GM12878 (cell line): ENCODE measurements around the gene CTNNB1. TPM values are rescaled to one million over a fixed set of nuclear protein-coding genes. Genes with fewer than 3 reads are reported as not detected.

Experiments
- ATAC-seq: fragments of 200-7000 bp; cut with Tn5 transposase; 3 replicates; pipeline ENCODE4 v1.9.1; 2020; ENCODE audit warnings: mild to moderate bottlenecking, moderate library complexity
- BruUV-seq: library from RNA; stranded (reverse); fragments of 400-500 nt; replicated peaks from 2 replicates; lab custom pipeline; 2021; lab: Mats Ljungman, UMichigan
- CTCF ChIA-PET: fragments of 300-600 bp; sonication (Branson Sonifier 250); formaldehyde crosslinking; extraction: SDS; loops from one replicate; lab custom pipeline; 2021; ENCODE audit warnings: inconsistent platforms; lab: Yijun Ruan, JAX
- POLR2A ChIA-PET: fragments of 350-600 bp; formaldehyde crosslinking; extraction: SDS; loops from one replicate; lab custom pipeline; 2021; ENCODE audit warnings: inconsistent platforms; lab: Charles Lee
- RAD21 ChIA-PET: fragments of 300-600 bp; sonication (Branson Sonifier 250); formaldehyde crosslinking; loops from one replicate; lab custom pipeline; 2023; ENCODE audit warnings: antibody characterized with exemption; ENCODE audit not compliant: unreplicated experiment; lab: Charles Lee
- SMC1A ChIA-PET: fragments of 300-600 bp; sonication (Branson Sonifier 250); formaldehyde crosslinking; loops from one replicate; lab custom pipeline; 2023; ENCODE audit not compliant: unreplicated experiment, uncharacterized antibody; lab: Charles Lee
- DNase-seq: peaks from one replicate; pipeline ENCODE4 v3.0.0-alpha.2; 2011; ENCODE audit warnings: low read depth, low spot score
- FAIRE-seq: peaks from 3 replicates; lab custom pipeline; 2011; peaks lifted over from hg19 to GRCh38; lab: Jason Lieb, UNC
- H2AFZ ChIP-seq: 2 replicates; pipeline ENCODE4 v1.6.0; 2011; ENCODE audit warnings: low read depth, low read length, control low read depth; ENCODE audit not compliant: control insufficient read depth
- H3K27ac ChIP-seq: 2 replicates; pipeline ENCODE4 v1.5.1; 2011; ENCODE audit warnings: control low read depth; ENCODE audit not compliant: control insufficient read depth, insufficient read depth
- H3K27me3 ChIP-seq, 2 experiments: replicated peaks in 1 of 2; 2 replicates each; pipeline versions ENCODE4 v1.6.0 to v1.6.1; 2011; ENCODE audit warnings: low read length in 1 of 2; ENCODE audit not compliant: control insufficient read depth in 2 of 2, insufficient read depth in 2 of 2
- H3K36me3 ChIP-seq, 2 experiments: 2 replicates each; pipeline ENCODE4 v1.5.1; 2011; ENCODE audit warnings: low read length in 1 of 2; ENCODE audit not compliant: control insufficient read depth in 2 of 2, insufficient read depth in 2 of 2
- H3K4me1 ChIP-seq: 2 replicates; pipeline ENCODE4 v1.6.1; 2011; ENCODE audit warnings: mild to moderate bottlenecking, low read length, moderate library complexity, mixed read lengths; ENCODE audit not compliant: control insufficient read depth, insufficient read depth
- H3K4me2 ChIP-seq: 2 replicates; pipeline ENCODE4 v1.6.0; 2011; ENCODE audit warnings: control low read depth; ENCODE audit not compliant: control insufficient read depth, insufficient read depth
- H3K4me3 ChIP-seq: fragments of 200-600 bp; sonication (generic); 2 replicates; pipeline ENCODE4 v1.5.1; 2016
- H3K79me2 ChIP-seq: 2 replicates; pipeline ENCODE4 v1.6.0; 2011; ENCODE audit warnings: low read length; ENCODE audit not compliant: control insufficient read depth, insufficient read depth
- H3K9ac ChIP-seq: 2 replicates; pipeline ENCODE4 v1.8.0; 2011; ENCODE audit warnings: low read length, control low read depth, mixed read lengths; ENCODE audit not compliant: control insufficient read depth, insufficient read depth
- H3K9me3 ChIP-seq: replicated peaks from 3 replicates; pipeline ENCODE4 v1.5.1; 2011; ENCODE audit warnings: mild to moderate bottlenecking, low read length; ENCODE audit not compliant: control insufficient read depth, insufficient read depth
- H4K20me1 ChIP-seq: 2 replicates; pipeline ENCODE4 v1.6.0; 2011; ENCODE audit not compliant: control insufficient read depth, insufficient read depth
- CBFB ChIP-seq: IDR thresholded peaks from 2 replicates; pipeline ENCODE4 v1.6.1; 2016; ENCODE audit warnings: antibody characterized with exemption, low read depth
- HSF1 ChIP-seq: fragments of 150-350 bp; IDR thresholded peaks from 2 replicates; pipeline ENCODE4 v1.6.1; 2014; ENCODE audit warnings: mild to moderate bottlenecking, low read depth, low read length
- NR2C1 ChIP-seq: fragments of 450-650 bp; IDR thresholded peaks from 2 replicates; pipeline ENCODE4 v1.6.1; 2017; ENCODE audit warnings: antibody characterized with exemption, mild to moderate bottlenecking, moderate library complexity
- ZNF592 ChIP-seq: fragments of 450-650 bp; IDR thresholded peaks from 2 replicates; pipeline ENCODE4 v1.6.1; 2017; ENCODE audit warnings: mild to moderate bottlenecking, moderate library complexity
- WGBS: methylation state at CpG from one replicate; pipeline ENCODE4 v1.1.6; 2016; ENCODE audit warnings: low lambda C conversion rate; ENCODE audit not compliant: insufficient replicate concordance, insufficient coverage; ENCODE audit errors: missing lambda C conversion rate; 5-methylcytosine and 5-hydroxymethylcytosine counted together
- in situ Hi-C: fragments of 300-500 bp; cut with MboI; formaldehyde crosslinking; loops from 9 replicates; pipeline ENCODE4 v1.14.3; 2018; ENCODE audit warnings: mixed read lengths
- intact Hi-C: fragments of 100-400 bp; cut with micrococcal nuclease; formaldehyde crosslinking; loops from one replicate; pipeline ENCODE4 v1.14.2; 2022; ENCODE audit not compliant: unreplicated experiment
- polyA plus RNA-seq, 11 experiments: library from polyadenylated mRNA; depleted of rRNA in 4 of 11; unstranded in 6 of 11; stranded (reverse) in 5 of 11; fragments of >200 nt; fragmentation: Nextera tagmentation in 4 of 11; fragmentation: Illumina TruSeq in 1 of 11; extraction: Ambion mirVana in 4 of 11; extraction: Trizol in 1 of 11; gene quantifications; 1 replicate in 1 of 11; 2 replicates in 10 of 11; pipeline versions ENCODE4 v1.2.1 to v1.2.3, GENCODE V29; 2011 to 2016; ENCODE audit warnings: inconsistent platforms in 2 of 11, missing spikeins in 2 of 11, low read depth in 1 of 11
- total RNA-seq, 4 experiments: library from RNA; depleted of rRNA in 3 of 4; stranded (reverse); fragments of >200 nt in 3 of 4; fragmentation: Illumina TruSeq in 1 of 4; extraction: Trizol in 1 of 4; gene quantifications; 2 replicates each; pipeline versions ENCODE4 v1.2.1 to v1.2.3, GENCODE V29; 2013 to 2021

The CTNNB1 gene
- total and polyA plus RNA-seq, 10 of the 15 experiments (the other 5 are each of a cell fraction or from before 2014, with no cell fraction given), result 30.4 to 217 (median 138) TPM

- ChIA-PET SMC1A (no interaction called here), CTCF (no interaction called here), RAD21 (no interaction called here), POLR2A (no interaction called here)
- no peaks in the 10 kb centered on the region for H3K9me3 ChIP-seq
- FAIRE-seq (no peak), DNase-seq (no peak), ATAC-seq (no peak)
- H3K27ac ChIP-seq, result no peak overlapping the region
- H3K9ac ChIP-seq, result no peak overlapping the region
- 51% methylated on average over 8 of the region's 8 CpGs for WGBS
- no peaks in the 10 kb centered on the region for H3K36me3 ChIP-seq
- in situ Hi-C loops, result no loop called here
- H2AFZ ChIP-seq, result no peak overlapping the region
- intact Hi-C loops, result no loop called here
- no peaks in the 10 kb centered on the region for H4K20me1 ChIP-seq
- H3K79me2 ChIP-seq, result no peaks in the 10 kb centered on the region
- TF ChIP-seq HSF1, result no peak
- TF ChIP-seq ZNF592, result no peak
- TF ChIP-seq NR2C1, result no peak
- TF ChIP-seq CBFB, result no peak
- H3K4me1 ChIP-seq, result no peaks in the 10 kb centered on the region
- H3K4me3 ChIP-seq, result no peak overlapping the region
- no TSS peak for BruUV-seq
- H3K4me2 ChIP-seq, result no peak overlapping the region
- peaks cover 0 to 3% of the 10 kb centered on the region in 2 experiments; a peak in 1 of 4 replicates for H3K27me3 ChIP-seq
Measured at GRCh38 chr3:41167722-41168497, 31.4 kb upstream of the CTNNB1 start.
